HG03045 (cell line): ENCODE results near the gene MLF2.

Experiments used
- ATAC-seq: cut with Tn5 transposase; IDR thresholded peaks from one replicate; pipeline ENCODE4 v1.9.1; 2021; ENCODE audit warnings: mild to moderate bottlenecking, moderate library complexity; ENCODE audit not compliant: unreplicated experiment

MLF2 gene

GRCh38 chr12:6778574-6779550, 25.9 kb upstream of the MLF2 start:
- peak; percentile 62 for ATAC-seq

GRCh38 chr12:6778217-6778573, 25.3 kb upstream of the MLF2 start:
- no peak for ATAC-seq

DNA sequence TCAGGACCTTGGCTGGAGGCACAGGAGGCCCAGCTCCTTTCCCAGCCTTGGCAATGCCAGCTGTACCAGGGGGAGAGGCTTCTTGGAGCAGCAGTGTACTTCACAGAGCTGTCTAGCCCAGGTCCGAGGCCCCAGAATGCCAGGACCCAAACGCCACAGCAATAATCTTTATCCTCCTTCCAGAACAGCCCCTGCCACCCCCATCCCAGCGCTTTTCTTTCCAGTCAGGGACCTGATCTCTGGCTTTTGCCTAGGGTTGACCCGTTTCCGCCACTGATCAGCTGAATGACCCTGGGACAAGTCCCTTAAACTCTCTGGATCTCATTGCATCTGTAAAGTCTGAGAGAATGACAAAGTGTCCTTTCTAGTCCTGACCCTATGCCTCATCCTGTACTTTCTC, 24.4 kb upstream of the MLF2 start:
- ATAC-seq: no peak

DNA sequence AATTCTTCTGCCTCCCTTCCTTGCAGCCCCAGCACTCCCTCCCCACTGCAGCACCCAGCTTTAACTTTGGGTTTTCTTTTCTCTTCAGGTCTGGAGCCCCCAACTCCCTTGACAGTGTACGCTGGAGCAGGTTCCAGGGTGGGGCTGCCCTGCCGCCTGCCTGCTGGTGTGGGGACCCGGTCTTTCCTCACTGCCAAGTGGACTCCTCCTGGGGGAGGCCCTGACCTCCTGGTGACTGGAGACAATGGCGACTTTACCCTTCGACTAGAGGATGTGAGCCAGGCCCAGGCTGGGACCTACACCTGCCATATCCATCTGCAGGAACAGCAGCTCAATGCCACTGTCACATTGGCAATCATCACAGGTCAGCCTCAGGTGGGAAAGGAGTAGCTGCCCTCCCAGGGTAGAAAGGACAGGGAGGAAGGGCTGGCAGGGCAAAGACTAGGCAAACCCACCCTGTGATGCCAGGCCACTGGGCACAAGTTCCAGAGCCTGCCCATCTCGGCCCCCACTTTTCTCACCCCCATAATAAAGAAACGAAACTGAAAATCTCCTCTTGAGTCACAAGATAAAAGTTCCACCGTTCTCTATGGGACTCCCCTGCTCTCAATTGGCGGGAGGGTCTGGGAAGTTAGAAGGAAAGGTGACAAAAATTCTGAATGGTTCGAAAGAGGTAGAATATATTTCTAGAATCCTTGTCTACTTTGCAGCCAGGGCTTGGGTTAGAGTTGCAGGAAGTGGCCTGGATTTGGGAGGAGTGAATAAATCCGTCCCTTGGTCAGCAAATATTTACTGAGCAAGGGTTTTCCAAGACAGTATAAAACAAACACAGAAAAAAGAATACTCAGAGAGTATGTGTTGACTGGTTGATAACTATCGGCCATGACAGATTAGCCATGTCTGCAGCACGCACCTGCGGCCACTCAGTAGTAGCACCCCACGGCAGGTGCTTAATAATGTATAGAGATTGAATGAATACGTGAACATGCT, 22.5 kb upstream of the MLF2 start:
- ATAC-seq: no peak

GRCh38 chr12:6774499-6775062, 21.6 kb upstream of the MLF2 start:
- no peak for ATAC-seq

DNA sequence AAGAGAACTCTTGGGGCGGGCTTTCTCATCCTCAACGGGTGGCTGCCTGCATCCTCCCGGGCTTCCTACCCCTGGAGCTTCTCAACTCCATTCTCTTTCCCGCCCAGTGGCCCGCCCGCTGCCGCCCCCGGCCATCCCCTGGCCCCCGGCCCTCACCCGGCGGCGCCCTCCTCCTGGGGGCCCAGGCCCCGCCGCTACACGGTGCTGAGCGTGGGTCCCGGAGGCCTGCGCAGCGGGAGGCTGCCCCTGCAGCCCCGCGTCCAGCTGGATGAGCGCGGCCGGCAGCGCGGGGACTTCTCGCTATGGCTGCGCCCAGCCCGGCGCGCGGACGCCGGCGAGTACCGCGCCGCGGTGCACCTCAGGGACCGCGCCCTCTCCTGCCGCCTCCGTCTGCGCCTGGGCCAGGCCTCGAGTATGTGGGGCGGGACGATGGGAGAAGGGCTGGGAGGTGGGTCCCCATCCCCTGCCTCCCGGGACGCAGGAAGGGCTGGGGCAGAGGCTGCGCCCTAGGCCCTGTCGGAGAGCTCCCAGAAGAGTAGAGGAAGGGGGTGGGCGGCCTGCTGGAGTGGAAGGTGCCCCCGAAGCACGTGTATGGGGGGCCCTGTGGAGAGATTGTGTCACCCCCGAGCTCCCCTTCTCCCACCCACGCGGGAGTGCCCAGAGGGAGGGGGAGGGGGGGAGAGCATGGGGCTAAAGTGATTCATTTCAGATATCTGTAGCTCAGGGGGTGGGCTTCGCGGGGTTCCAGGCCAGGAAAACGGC, 20.8 kb upstream of the MLF2 start:
- ATAC-seq: no peak

GRCh38 chr12:6772726-6773589, 20.0 kb upstream of the MLF2 start:
- ATAC-seq: no peak

- ATAC-seq: no peak
Observed at GRCh38 chr12:6772331-6772695, 19.4 kb upstream of the MLF2 start, which contains the start of gene LAG3. Gene LAG3 (plus strand): TSS chr12:6772520. CDS start chr12:6772853, 333 bp downstream.

DNA sequence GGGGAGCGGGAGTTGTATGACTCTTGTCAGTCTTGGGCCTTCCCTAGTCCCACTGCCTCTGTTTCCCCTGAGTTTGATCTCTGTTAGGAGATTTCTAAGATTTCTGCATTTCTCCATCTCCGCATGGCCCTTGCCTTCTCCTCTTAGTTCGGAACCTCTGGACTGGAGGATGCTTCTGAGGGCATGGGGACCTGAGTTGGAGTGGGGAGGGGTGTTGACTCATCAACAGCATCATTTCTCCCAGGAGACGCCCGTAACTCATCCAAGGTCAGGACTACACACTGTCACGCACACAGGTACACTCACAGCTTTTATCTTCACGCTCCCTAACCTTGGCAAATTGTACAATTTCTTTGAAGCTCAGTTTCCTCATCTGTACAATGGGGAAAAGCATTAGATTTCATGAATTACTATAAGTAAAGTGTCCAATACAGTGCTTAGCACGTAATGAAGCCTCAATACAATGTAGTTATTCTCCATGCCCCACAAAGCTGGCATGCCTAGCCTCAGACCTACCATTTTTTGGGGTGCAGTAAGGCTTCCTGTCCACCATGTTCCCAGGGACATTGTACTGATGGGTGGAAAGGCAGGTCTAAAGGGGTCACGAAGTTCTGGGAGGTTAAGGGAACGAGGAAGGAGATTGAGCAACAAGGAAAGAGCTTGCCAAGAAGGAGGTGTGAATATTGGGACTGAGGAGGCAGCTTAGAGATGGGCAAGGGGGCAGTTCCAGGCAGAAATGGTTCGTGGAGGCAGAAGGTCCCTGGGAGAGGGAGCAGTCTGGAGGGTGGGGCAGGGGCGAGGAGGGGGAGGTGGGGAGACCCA, 18.8 kb upstream of the MLF2 start:
- ATAC-seq: no peak

DNA sequence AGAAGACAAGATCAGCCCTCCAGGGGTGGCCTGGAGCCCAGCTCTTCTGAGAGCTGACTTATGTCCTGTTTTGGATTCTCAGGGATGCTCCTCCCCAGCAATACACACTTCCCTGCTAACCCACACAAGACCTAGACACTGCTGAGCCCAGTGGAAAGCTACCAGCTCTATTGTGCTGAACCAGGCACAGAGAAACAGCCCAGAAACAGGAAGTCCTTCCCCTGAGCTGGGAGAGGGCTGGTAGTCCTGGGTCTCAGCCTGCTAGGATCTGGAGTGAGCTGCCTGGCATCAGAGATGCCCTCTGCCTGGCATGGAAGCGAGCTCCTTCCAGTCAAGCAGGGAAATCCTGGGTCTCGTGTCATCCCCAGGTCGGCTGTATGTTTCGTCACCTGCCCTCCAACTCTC, 18.2 kb upstream of the MLF2 start:
- ATAC-seq: no peak

GRCh38 chr12:6770600-6770999, 17.7 kb upstream of the MLF2 start:
- no peak for ATAC-seq

GRCh38 chr12:6770094-6770493, 17.2 kb upstream of the MLF2 start:
- no peak for ATAC-seq

DNA sequence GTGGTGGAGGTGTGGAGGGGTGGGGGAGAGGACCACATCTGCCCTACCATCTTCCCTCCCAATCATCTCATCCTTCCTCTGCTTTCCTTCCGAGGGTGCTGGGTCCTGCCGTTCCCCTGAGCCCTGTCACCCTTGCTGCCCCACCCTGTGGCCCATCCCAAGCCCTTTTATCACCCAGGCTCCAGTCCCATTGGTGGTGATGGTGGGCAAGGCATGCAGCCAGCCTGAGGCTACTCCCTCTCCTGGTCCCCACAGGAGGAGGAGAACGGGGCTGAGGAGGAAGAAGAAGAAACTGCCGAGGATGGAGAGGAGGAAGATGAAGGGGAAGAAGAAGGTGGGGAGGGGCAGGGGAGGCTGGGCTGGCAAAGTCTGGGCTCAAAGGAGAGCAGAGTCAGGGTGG, 16.7 kb upstream of the MLF2 start:
- ATAC-seq: no peak

DNA sequence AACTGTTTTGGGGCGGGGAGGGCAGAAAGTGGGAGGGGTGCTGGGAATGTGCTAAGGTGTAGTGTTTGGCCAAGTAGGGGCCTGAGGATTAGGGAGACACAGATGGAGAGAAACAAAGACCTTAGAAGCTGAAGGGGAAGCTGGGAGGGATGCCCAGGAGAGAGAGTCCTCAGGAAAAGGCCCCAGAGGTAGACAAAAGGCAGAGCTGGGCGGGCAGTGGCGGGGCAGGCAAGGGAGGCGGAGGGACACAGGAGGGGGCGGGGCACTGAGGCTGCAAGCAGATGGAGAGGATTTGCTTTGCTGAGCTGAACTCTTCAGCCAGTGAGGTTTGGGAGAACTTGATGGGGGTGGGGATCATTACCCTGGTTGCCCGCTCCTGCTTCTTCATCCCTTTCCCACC, 16.0 kb upstream of the MLF2 start:
- no peak for ATAC-seq

DNA sequence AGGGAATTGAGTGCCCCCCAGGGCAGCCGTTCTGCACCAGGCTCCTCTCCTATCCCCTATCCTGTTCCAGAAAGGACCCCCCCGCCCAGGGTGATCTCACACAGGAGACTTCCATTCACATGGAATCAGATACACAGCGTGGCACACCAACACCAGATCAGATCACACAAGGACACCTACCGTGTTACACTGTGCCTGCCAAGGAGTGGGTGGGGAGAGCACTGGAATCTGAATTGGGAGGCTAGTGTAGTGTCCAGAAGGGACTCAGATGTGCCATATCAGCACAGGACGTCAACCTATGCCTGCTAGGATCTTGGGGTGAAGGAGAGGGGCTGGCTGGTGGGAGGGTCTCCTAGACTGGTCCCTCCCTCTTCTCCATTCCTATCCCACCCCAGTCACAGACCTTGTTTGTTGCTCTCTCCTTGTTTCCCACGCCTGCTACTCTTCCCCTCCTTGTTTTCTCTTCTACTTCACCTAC, 15.5 kb upstream of the MLF2 start:
- no peak for ATAC-seq

DNA sequence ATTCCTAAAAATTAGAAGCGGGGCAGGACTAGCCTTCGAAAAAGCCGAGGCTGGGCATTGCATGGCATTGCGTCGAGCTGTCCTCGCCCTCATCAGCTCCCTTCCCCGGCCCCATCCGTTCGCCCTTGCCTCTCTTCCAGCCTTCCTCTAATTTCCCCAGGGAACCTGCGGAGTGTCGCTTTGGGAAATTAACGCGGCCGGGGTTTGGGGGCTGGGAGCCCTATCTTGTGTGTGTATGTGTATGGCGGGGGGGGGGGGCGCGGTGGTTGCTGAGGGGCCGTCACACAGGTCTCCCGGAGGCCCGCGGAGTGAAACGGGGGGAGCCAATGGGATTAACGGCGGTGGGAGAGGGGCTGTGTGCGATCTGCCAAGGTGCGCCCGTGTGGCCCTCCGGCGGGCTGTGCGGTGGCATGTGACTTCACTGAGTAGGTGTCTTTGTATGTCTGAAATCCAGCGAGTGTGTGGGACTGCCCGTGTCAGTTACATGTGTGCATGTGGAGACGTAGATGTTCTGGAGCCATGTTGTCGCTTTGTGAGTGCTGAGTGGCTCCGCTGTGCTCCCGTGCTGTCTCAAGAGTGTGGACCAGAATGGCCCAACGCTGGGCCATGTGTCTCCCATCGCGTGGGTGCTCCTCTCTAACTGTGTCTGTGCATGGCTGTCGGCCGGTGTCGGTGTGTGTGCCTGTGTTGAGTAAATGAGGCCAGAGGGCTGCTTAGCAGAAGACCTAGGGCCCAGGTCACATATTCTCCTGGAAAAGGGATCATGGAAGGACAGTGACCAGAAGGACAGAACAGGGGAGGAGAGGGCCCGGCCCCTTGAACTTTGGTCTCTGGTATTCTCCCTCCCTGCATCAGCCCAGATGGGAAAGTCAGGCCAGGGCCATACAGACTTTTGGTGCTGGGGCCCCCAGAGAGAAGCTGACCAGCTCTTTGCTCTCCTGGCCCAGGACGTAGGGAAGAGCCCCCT, 14.7 kb upstream of the MLF2 start:
- no peak for ATAC-seq

GRCh38 chr12:6766651-6767349, 13.9 kb upstream of the MLF2 start:
- peak; percentile 45 for ATAC-seq
